HL-60 (cell line): ENCODE measurements around the gene TENM4.

Experiments used
- DNase-seq, 2 experiments: peaks; one replicate each; pipeline ENCODE4 v3.0.0-alpha.2; 2010 to 2020; ENCODE audit warnings: low read depth in 1 of 2, low spot score in 1 of 2
- H3K27ac ChIP-seq: fragments of 250-450 bp; sonication (Bioruptor Pico); replicated peaks from 2 replicates; pipeline ENCODE4 v1.5.1; 2020; ENCODE audit warnings: mild to moderate bottlenecking, moderate library complexity
- H3K27me3 ChIP-seq: fragments of 250-450 bp; sonication (Bioruptor Pico); 2 replicates; pipeline ENCODE4 v1.5.1; 2021; ENCODE audit warnings: mild to moderate bottlenecking, moderate library complexity; ENCODE audit not compliant: insufficient read depth, poor library complexity, severe bottlenecking
- H3K4me3 ChIP-seq: replicated peaks from 2 replicates; pipeline ENCODE4 v1.5.1; 2011; ENCODE audit warnings: mild to moderate bottlenecking, control low read depth, low read length; ENCODE audit not compliant: insufficient read depth
- CTCF ChIP-seq: IDR thresholded peaks from one replicate; pipeline ENCODE4 v1.5.1; 2011; ENCODE audit warnings: low read length, control low read depth, inconsistent platforms; ENCODE audit not compliant: insufficient read depth
- GABPA ChIP-seq: IDR thresholded peaks from 2 replicates; pipeline ENCODE4 v1.6.1; 2012; ENCODE audit warnings: low read depth
- POLR2AphosphoS5 ChIP-seq: IDR thresholded peaks from 2 replicates; pipeline ENCODE4 v1.6.1; 2012; ENCODE audit warnings: low read depth
- REST ChIP-seq: IDR thresholded peaks from 2 replicates; pipeline ENCODE4 v1.6.1; 2012; ENCODE audit warnings: low read depth; ENCODE audit not compliant: insufficient replicate concordance
- SPI1 ChIP-seq: IDR thresholded peaks from 2 replicates; pipeline ENCODE4 v1.6.1; 2012; ENCODE audit warnings: low read depth, mild to moderate bottlenecking, borderline replicate concordance

The TENM4 gene

GRCh38 chr11:79173615-79174014 is 267.2 kb downstream of the TENM4 start:
- no peak for DNase-seq
- Histone ChIP-seq H3K27me3 (peaks cover 2% of the 10 kb centered on the region), H3K4me3 (no peak overlapping the region), H3K27ac (no peak overlapping the region)
- no peak for TF ChIP-seq SPI1
- no peak for TF ChIP-seq REST
- no peak for TF ChIP-seq POLR2AphosphoS5
- no peak for TF ChIP-seq GABPA
- TF ChIP-seq CTCF = no peak

GRCh38 chr11:79170321-79170720 is 270.5 kb downstream of the TENM4 start:
- no peak for DNase-seq
- Histone ChIP-seq H3K4me3 (no peak overlapping the region), H3K27me3 (peaks cover 2% of the 10 kb centered on the region), H3K27ac (no peak overlapping the region)
- TF ChIP-seq GABPA = no peak
- TF ChIP-seq REST = no peak
- TF ChIP-seq POLR2AphosphoS5 = no peak
- TF ChIP-seq SPI1 = no peak
- no peak for TF ChIP-seq CTCF

GRCh38 chr11:79168530-79169110 is 272.2 kb downstream of the TENM4 start:
- DNase-seq = no peak
- TF ChIP-seq SPI1 = no peak
- TF ChIP-seq CTCF = no peak
- no peak overlapping the region for H3K4me3 ChIP-seq
- no peaks in the 10 kb centered on the region for H3K27me3 ChIP-seq
- H3K27ac ChIP-seq = no peak overlapping the region

- no peak overlapping the region for H3K27ac ChIP-seq
- H3K4me3 ChIP-seq = no peak overlapping the region
- TF ChIP-seq SPI1 (no peak), POLR2AphosphoS5 (no peak), REST (no peak)
- no peak for DNase-seq
- H3K27me3 ChIP-seq = no peaks in the 10 kb centered on the region
Measured at GRCh38 chr11:79167510-79168188, 273.2 kb downstream of the TENM4 start.
